ENCODE results near the gene ZMYM4.

- TF ChIP-seq, protein P1, sequence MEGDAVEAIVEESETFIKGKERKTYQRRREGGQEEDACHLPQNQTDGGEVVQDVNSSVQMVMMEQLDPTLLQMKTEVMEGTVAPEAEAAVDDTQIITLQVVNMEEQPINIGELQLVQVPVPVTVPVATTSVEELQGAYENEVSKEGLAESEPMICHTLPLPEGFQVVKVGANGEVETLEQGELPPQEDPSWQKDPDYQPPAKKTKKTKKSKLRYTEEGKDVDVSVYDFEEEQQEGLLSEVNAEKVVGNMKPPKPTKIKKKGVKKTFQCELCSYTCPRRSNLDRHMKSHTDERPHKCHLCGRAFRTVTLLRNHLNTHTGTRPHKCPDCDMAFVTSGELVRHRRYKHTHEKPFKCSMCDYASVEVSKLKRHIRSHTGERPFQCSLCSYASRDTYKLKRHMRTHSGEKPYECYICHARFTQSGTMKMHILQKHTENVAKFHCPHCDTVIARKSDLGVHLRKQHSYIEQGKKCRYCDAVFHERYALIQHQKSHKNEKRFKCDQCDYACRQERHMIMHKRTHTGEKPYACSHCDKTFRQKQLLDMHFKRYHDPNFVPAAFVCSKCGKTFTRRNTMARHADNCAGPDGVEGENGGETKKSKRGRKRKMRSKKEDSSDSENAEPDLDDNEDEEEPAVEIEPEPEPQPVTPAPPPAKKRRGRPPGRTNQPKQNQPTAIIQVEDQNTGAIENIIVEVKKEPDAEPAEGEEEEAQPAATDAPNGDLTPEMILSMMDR (IDR thresholded peaks at IDR 0.05) = no peak
- no peak for TF ChIP-seq POLR2A (IDR thresholded peaks at IDR 0.05)
Measured at GRCh38 chr1:35377555-35377954, 109.0 kb downstream of the ZMYM4 start.

Data from upper lobe of left lung (tissue), 4 donors.